MM.1S (cell line): ENCODE results near the gene FGFRL1.

ENCODE experiments used
- DNase-seq: peaks from one replicate; pipeline ENCODE4 v3.0.0-alpha.2; 2015
- H2AFZ ChIP-seq: fragments of 300-600 bp; sonication (generic); 2 replicates; pipeline ENCODE4 v1.6.0; 2016; ENCODE audit warnings: antibody characterized with exemption, low read length
- H3F3A ChIP-seq: fragments of 300-600 bp; sonication (generic); 2 replicates; pipeline ENCODE4 v1.6.1; 2016; ENCODE audit warnings: mild to moderate bottlenecking, antibody characterized with exemption, low read length, moderate library complexity, mixed read lengths; ENCODE audit not compliant: insufficient read depth
- H3K27ac ChIP-seq: fragments of 300-600 bp; sonication (generic); 2 replicates; pipeline ENCODE4 v1.5.1; 2016; ENCODE audit warnings: mild to moderate bottlenecking, low read length
- H3K27me3 ChIP-seq: fragments of 300-600 bp; sonication (generic); replicated peaks from 2 replicates; pipeline ENCODE4 v1.6.0; 2016; ENCODE audit warnings: low read length; ENCODE audit not compliant: insufficient read depth
- H3K36me3 ChIP-seq: fragments of 300-600 bp; sonication (generic); replicated peaks from 2 replicates; pipeline ENCODE4 v1.6.1; 2016; ENCODE audit warnings: mild to moderate bottlenecking, low read length, mixed read lengths; ENCODE audit not compliant: insufficient read depth
- H3K4me1 ChIP-seq: fragments of 300-600 bp; sonication (generic); 2 replicates; pipeline ENCODE4 v1.6.1; 2016; ENCODE audit warnings: low read length, mixed read lengths
- H3K4me2 ChIP-seq: fragments of 300-600 bp; sonication (generic); 2 replicates; pipeline ENCODE4 v1.6.0; 2016; ENCODE audit warnings: low read depth, low read length
- H3K4me3 ChIP-seq: fragments of 300-600 bp; sonication (generic); 2 replicates; pipeline ENCODE4 v1.5.1; 2016; ENCODE audit warnings: low read length, mixed read lengths
- H3K79me2 ChIP-seq: fragments of 300-600 bp; sonication (generic); 2 replicates; pipeline ENCODE4 v1.6.1; 2016; ENCODE audit warnings: mixed run types, low read length, mixed read lengths
- H3K9ac ChIP-seq: fragments of 300-600 bp; sonication (generic); 2 replicates; pipeline ENCODE4 v1.6.1; 2016; ENCODE audit warnings: low read length, mixed read lengths
- H3K9me2 ChIP-seq: fragments of 300-600 bp; sonication (generic); replicated peaks from 2 replicates; pipeline ENCODE4 v1.6.1; 2016; ENCODE audit warnings: mild to moderate bottlenecking, low read length, mixed read lengths; ENCODE audit not compliant: insufficient read depth
- H3K9me3 ChIP-seq: fragments of 300-600 bp; sonication (generic); replicated peaks from 2 replicates; pipeline ENCODE4 v1.6.1; 2016; ENCODE audit warnings: mild to moderate bottlenecking, low read length, mixed read lengths; ENCODE audit not compliant: insufficient read depth
- H4K20me1 ChIP-seq: fragments of 300-600 bp; sonication (generic); 2 replicates; pipeline ENCODE4 v1.6.1; 2016; ENCODE audit warnings: mild to moderate bottlenecking, low read length, moderate library complexity, mixed read lengths; ENCODE audit not compliant: insufficient read depth
- CTCF ChIP-seq: fragments of 300-600 bp; sonication (generic); IDR thresholded peaks from 2 replicates; pipeline ENCODE4 v1.5.1; 2016; ENCODE audit warnings: antibody characterized with exemption, low read length, mixed read lengths
- EZH2 ChIP-seq: fragments of 300-600 bp; sonication (generic); optimal IDR thresholded peaks from 2 replicates; pipeline ENCODE3; 2017; ENCODE audit warnings: low read depth, mild to moderate bottlenecking, antibody characterized with exemption, low read length, mixed read lengths
- EZH2phosphoT487 ChIP-seq: fragments of 300-600 bp; sonication (generic); IDR thresholded peaks from 2 replicates; pipeline ENCODE4 v1.6.1; 2018; ENCODE audit warnings: antibody characterized with exemption, low read length

Gene FGFRL1

GRCh38 chr4:966266-967112, 44.9 kb upstream of the FGFRL1 start:
- Histone ChIP-seq H3K9me2 (no peaks in the 10 kb centered on the region), H3K36me3 (no peaks in the 10 kb centered on the region), H4K20me1 (no peaks in the 10 kb centered on the region), H3K9me3 (no peaks in the 10 kb centered on the region), H3K9ac (no peak overlapping the region), H3F3A (no peaks in the 10 kb centered on the region), H3K27ac (no peak overlapping the region), H3K27me3 (no peaks in the 10 kb centered on the region), H3K4me1 (no peaks in the 10 kb centered on the region), H3K4me2 (no peak overlapping the region), H2AFZ (no peak overlapping the region), H3K4me3 (no peak overlapping the region), H3K79me2 (no peaks in the 10 kb centered on the region)
- TF ChIP-seq CTCF = no peak
- TF ChIP-seq EZH2 = no peak
- no peak for TF ChIP-seq EZH2phosphoT487
- DNase-seq = no peak

- H3K79me2 ChIP-seq = no peaks in the 10 kb centered on the region
- H3K4me1 ChIP-seq = no peaks in the 10 kb centered on the region
- no peaks in the 10 kb centered on the region for H3K9me3 ChIP-seq
- TF ChIP-seq CTCF = no peak
- TF ChIP-seq EZH2phosphoT487 = no peak
- DNase-seq = no peak
- no peaks in the 10 kb centered on the region for H3K27me3 ChIP-seq
- H3K4me3 ChIP-seq = no peak overlapping the region
- H3F3A ChIP-seq = no peaks in the 10 kb centered on the region
- H3K36me3 ChIP-seq = no peaks in the 10 kb centered on the region
- no peak overlapping the region for H3K9ac ChIP-seq
- no peak overlapping the region for H3K27ac ChIP-seq
- no peak overlapping the region for H2AFZ ChIP-seq
- no peaks in the 10 kb centered on the region for H4K20me1 ChIP-seq
- H3K9me2 ChIP-seq = no peaks in the 10 kb centered on the region
- H3K4me2 ChIP-seq = no peak overlapping the region
These were observed 44.0 kb upstream of the FGFRL1 start for GRCh38 chr4:967113-968104.

GRCh38 chr4:968221-968620, 43.2 kb upstream of the FGFRL1 start:
- Histone ChIP-seq H3K36me3 (no peaks in the 10 kb centered on the region), H3K4me2 (no peak overlapping the region), H3K9ac (no peak overlapping the region), H3K9me3 (no peaks in the 10 kb centered on the region), H3K4me1 (no peaks in the 10 kb centered on the region), H3K27me3 (no peaks in the 10 kb centered on the region), H3K79me2 (no peaks in the 10 kb centered on the region), H3K4me3 (no peak overlapping the region), H3F3A (no peaks in the 10 kb centered on the region), H2AFZ (no peak overlapping the region), H4K20me1 (no peaks in the 10 kb centered on the region), H3K9me2 (no peaks in the 10 kb centered on the region), H3K27ac (no peak overlapping the region)
- TF ChIP-seq EZH2 (no peak), CTCF (no peak), EZH2phosphoT487 (no peak)
- DNase-seq = no peak
